ENCODE results near the gene ASIC2.

The ASIC2 gene

GRCh38 chr17:33287096-33287725 is 5.9 kb downstream of the ASIC2 start:
- DNase-seq, result no peak

GRCh38 chr17:33285413-33285812 is 7.7 kb downstream of the ASIC2 start:
- DNase-seq, result no peak

GRCh38 chr17:33284022-33284421 is 9.1 kb downstream of the ASIC2 start:
- DNase-seq, result no peak

- no peak for DNase-seq
Observed at GRCh38 chr17:33280162-33280943, 12.7 kb downstream of the ASIC2 start.

- no peak for DNase-seq
Observed at GRCh38 chr17:33277436-33278100, 15.5 kb downstream of the ASIC2 start.

GRCh38 chr17:33273743-33274410 is 19.2 kb downstream of the ASIC2 start:
- no peak for DNase-seq

GRCh38 chr17:33273271-33273670 is 19.8 kb downstream of the ASIC2 start:
- DNase-seq, result no peak

GRCh38 chr17:33272438-33272837 is 20.7 kb downstream of the ASIC2 start:
- DNase-seq, result no peak

- no peak for DNase-seq
Observed at GRCh38 chr17:33269337-33270060, 23.6 kb downstream of the ASIC2 start.

GRCh38 chr17:33267851-33268548 is 25.1 kb downstream of the ASIC2 start:
- no peak for DNase-seq

GRCh38 chr17:33267271-33267790 is 25.8 kb downstream of the ASIC2 start:
- no peak for DNase-seq

- no peak for DNase-seq
Observed at GRCh38 chr17:33266611-33267010, 26.5 kb downstream of the ASIC2 start.

GRCh38 chr17:33266116-33266515 is 27.0 kb downstream of the ASIC2 start:
- DNase-seq, result no peak

- no peak for DNase-seq
Observed at GRCh38 chr17:33263396-33263795, 29.7 kb downstream of the ASIC2 start.

- DNase-seq, result no peak
Observed at GRCh38 chr17:33262266-33263123, 30.6 kb downstream of the ASIC2 start.

- no peak for DNase-seq
Observed at GRCh38 chr17:33261820-33262219, 31.3 kb downstream of the ASIC2 start.

GRCh38 chr17:33260638-33261037 is 32.5 kb downstream of the ASIC2 start:
- no peak for DNase-seq

- DNase-seq, result no peak
Observed at GRCh38 chr17:33258296-33258695, 34.8 kb downstream of the ASIC2 start.

- DNase-seq, result no peak
Observed at GRCh38 chr17:33245183-33245582, 47.9 kb downstream of the ASIC2 start.

- DNase-seq, result no peak
Observed at GRCh38 chr17:33243732-33244131, 49.4 kb downstream of the ASIC2 start.
